Hindlimb muscle (tissue), 1 donor: Measurements from ENCODE around the gene DISP3. TPM values are rescaled to one million over a fixed set of nuclear protein-coding genes. Genes with fewer than 3 reads are reported as not detected.

Experiments used
- DNase-seq: peaks from one replicate; pipeline ENCODE4 v3.0.0-alpha.2; 2013
- polyA plus RNA-seq: library from polyadenylated mRNA; unstranded; fragments of 120-200 nt; gene quantifications from one replicate; pipeline ENCODE4 v1.2.1, GENCODE V29; 2013; ENCODE audit not compliant: insufficient read length

The DISP3 gene
- polyA plus RNA-seq, 1 donor = 0.30 TPM

- DNase-seq = no peak
Observed at GRCh38 chr1:11462224-11462923, 16.6 kb upstream of the DISP3 start.

DNA sequence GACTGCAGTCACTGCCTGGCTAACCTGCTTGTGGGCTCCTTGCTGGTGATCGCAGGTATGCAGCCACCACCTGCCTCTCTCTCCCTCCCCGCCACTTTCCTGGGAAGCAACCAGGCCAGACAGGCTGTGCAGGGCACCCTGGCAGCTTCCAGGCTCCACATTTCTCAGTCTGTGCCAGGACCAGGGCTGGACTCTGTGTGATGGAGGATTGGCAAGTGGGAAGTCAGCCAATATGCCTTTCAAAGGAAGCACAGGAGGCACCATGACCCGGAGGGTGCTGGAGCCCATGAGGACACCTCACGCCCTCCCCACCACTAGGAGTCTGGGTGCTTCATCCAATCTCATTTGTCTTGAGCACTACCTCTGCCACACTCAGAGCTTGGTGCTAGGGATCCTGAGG lies 15.8 kb upstream of the DISP3 start:
- no peak for DNase-seq

GRCh38 chr1:11465307-11465706 lies 13.6 kb upstream of the DISP3 start:
- DNase-seq = no peak

- no peak for DNase-seq
Observed at GRCh38 chr1:11466416-11466815, 12.5 kb upstream of the DISP3 start.

- no peak for DNase-seq
Observed at GRCh38 chr1:11468878-11469277, 10.1 kb upstream of the DISP3 start.

- no peak for DNase-seq
Observed at GRCh38 chr1:11470912-11471311, 8.0 kb upstream of the DISP3 start.

- DNase-seq = no peak
Observed at GRCh38 chr1:11471473-11471872, 7.5 kb upstream of the DISP3 start.

DNA sequence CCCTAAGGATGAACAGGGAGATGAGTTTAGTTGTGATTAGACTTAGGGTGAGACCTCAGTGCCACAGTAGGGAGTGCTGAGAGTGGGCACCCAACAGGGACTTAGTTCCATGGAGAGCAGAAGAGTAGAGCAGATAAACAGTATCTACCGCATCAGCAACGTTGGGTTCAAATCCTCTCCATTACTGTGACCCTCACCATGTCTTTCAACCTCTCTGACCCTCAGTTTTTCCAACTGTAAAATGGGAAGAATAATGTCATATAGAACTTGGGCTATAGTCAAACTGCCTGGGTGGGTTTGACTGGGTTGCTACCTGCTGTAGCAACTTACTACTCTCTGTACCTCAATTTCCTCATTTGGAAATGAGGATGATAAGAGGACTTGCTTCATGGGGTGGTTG lies 6.7 kb upstream of the DISP3 start:
- DNase-seq = no peak

DNA sequence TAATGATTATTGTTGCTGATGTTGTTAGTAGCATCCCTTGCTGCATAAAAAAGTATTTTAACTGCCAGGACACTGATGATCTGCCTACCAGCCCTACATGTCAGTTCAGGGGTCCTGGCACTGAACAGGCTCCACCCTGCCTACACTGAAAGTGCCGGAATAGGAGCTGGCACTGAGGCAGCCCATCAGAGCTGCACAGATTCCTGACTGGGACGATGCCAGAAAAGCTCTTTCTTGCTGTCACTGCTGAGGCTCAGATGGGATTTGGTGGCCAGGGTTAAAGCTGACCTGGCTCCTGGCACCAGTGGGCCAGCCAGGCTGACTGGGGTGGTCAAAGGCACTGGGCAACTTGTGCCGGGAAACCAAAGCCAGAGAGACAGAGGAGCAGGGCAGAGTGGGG lies 6.2 kb upstream of the DISP3 start:
- DNase-seq = no peak

DNA sequence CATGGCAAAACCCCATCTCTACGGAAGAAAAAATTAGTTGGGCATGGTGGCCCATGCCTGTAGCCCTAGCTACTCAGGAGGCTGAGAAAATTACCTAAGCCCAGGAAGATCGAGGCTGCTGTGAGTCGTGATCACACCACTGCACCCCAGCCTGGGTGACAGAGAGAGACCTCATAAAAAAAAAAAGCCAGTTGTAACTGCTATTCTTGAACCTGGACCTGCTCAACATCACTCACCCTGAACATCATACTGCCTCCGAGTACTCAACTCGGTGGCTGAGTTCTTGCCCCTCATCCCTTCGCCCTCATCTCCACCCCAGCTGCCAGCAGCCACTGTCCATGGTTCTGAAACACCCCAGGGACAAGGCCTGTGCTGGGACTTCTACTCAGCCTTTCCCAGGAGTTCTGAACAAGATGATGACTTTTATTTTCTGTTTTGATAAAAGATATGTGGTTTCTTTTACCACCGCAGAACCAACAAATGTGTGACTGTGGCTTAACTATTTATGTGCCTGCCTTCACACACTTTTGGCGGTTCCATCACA lies 5.4 kb upstream of the DISP3 start:
- no peak for DNase-seq

- no peak for DNase-seq
Observed at GRCh38 chr1:11474826-11475225, 4.1 kb upstream of the DISP3 start.

DNA sequence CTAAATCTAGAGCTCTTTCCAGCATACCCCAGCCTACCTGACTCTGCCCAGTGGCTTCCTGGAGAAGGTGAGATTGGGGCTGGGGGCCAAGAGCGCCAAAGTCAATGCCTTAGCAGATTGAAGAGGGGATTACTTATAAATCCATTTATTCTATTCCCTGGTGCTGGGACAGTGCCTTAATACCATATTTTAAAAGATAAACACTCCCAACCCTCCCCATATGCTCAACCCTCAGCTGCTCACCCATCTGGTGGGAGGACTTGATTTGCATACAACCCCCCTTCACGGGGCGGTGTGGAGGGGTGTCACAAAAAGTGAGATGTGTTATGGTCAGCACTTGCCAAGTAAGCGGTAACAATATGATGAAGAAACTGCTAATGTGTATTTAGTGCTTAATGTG lies 3.2 kb upstream of the DISP3 start:
- DNase-seq = no peak

DNA sequence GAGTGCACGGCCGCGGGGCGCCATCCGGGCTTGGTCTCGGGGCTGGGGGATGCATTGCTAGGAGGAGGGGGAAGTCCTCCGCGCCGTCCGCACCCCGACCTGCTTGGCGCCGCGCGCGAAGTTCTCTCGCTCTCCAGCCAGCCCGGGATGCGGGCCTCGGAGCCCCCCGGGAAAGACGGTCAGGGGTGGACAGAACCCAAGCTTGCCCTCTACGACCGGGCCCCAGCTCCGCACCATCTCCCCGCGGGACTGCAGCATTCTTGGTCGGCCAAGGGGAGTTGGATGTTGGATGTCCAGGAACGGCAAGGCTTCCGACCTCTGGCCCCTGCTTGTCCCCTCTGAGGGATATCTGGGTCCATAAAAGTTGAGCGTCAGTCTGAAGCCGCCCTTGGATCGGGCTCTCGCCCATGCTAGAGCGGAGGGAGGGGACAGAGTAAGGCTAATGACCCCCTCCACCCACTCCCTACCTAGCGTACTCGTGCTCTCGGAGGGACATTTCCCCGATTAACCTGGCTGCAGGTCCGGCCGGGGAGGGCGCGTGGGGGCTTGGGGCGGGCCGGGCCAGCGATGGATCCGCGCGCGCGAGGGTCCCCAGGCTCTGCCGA lies 522 bp downstream of the DISP3 start:
- no peak for DNase-seq

DNA sequence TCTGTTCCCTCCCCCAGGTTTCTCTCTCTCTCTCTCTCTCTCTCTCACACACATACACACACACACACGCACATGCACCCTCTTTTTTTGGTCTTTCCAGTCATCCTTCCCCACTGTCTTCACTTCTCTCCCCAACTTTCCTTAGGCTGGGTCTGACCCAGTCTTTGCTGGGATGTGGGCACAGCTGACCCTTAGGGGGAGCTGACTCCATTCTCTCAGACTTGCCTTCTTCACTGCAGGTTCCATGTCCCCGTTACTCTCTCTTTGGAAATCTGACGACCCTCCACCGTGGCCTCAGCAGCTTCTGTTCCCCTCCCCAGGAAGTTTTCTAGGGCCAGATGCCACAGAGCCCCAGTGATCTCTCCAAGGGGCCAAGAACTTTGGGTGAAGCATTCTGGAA lies 2.1 kb downstream of the DISP3 start:
- DNase-seq = no peak

GRCh38 chr1:11482198-11482597 lies 3.2 kb downstream of the DISP3 start:
- no peak for DNase-seq

GRCh38 chr1:11482701-11483479 lies 3.9 kb downstream of the DISP3 start:
- no peak for DNase-seq

DNA sequence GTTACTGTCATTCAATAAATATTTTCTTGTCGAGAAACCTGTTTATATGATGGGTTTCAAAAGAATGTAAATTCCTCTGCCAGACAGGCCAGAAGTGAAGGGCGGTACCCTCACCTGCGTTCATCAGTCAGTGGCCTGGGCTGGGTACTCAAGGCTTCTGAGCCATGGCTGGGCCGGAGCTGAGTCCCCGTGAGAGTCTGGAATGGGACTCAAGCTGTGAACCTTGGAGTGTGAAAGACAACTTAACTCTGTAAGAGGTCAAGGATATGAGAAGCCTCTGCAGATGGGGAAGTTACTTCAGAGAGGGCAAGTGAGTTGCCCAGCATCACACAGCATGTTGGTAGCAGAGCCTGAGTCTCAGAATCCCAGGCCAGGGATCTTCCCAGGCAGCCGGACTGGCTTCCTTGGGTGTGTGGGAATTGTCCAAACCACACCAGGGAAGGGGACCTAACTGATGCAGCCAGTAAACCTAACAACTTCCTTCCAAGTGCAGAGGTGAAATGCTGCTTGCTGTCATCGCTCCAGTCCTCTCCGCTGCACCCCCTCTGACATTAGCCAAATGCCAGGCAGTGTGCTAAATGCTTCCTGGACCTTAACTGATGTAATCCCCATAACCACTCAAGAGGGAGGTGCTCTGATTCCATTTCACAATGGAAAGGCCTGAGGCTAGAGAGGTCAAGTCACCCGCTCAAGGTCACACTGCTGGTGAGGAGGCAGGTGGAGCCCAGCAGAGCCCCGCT lies 4.8 kb downstream of the DISP3 start:
- no peak for DNase-seq

DNA sequence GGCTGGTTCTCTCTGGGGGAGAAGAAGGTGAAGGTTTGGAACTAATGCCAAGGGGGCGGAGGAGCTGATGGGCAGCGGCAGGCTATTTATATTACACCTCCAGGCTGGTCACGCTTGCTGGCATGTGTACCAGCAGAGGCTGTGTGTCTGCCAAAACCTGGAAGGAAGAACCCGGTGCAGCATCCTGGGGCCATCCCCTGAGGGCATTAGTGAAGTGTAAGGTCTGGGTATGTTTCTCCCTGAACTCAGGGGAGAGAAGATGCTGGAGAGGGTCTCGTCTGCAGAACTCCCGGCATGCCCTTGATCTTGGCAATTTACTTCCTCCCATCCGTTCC lies 5.3 kb downstream of the DISP3 start:
- no peak for DNase-seq

DNA sequence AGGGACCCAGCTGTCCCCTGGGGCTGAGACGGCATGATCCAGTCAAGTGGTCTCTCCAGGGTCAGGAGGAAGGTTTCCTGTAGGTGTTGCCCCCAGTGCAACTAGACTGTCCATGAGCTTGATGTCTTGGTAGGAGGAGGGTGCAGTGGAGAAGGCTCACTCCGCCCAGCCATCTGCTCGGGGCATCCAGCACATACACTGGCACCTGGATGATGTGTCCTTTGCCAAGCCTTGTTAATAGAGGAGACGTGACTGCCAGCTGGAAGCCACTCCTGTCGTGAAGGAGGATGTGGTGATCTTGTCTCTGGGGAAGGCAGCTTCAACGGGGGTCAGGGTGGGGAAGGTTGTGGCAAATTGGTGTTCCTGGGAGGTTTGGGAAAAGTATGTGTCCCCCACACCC lies 6.2 kb downstream of the DISP3 start:
- no peak for DNase-seq

- no peak for DNase-seq
Observed at GRCh38 chr1:11486231-11487009, 7.5 kb downstream of the DISP3 start.

- no peak for DNase-seq
Observed at GRCh38 chr1:11487196-11487751, 8.3 kb downstream of the DISP3 start.

DNA sequence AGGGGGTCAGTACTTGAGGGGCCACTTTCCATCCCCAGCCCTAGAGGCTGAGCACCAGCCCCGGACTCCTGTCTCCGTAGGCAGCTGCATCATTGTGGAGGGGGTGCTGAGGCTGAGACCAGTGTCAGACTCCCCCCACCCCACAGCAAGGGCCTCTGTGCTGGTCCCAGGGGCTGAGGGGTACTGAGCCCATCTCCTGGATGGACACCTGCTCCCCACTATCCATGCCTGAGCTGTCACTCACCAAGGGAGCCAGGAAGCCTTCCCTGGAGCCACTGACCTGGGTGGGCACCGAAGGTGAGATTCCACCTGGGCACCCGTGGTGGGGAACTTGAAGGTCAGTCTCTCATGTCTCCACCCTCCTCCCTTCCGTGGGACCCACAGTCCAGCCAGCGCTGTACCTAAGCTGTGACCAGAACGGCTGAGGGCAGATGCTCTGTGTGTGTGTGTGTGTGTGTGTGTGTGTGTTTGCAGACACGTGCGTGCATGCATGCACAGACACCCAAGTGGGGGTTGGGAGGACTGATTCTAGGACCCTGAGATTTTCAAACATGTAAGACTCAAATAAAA lies 9.3 kb downstream of the DISP3 start:
- DNase-seq = no peak
